Kidney (tissue), 14 donors: ENCODE results near the gene SCLT1. TPM values are rescaled to one million over a fixed set of nuclear protein-coding genes. Genes with fewer than 3 reads are reported as not detected.

Experiments
- DNase-seq, 5 donors: peaks; one replicate each; pipeline ENCODE4 v3.0.0-alpha.2; 2013 to 2020
- FAIRE-seq: peaks from 2 replicates; lab custom pipeline; 2012; peaks lifted over from hg19 to GRCh38; lab: Jason Lieb, UNC
- H3K27ac ChIP-seq, 2 donors: one replicate each; pipeline ENCODE4 v1.7.0; 2013; ENCODE audit warnings: low read depth in 2 of 2, low read length in 2 of 2, inconsistent platforms in 1 of 2
- H3K27me3 ChIP-seq: one replicate; pipeline ENCODE4 v1.7.1; 2013; ENCODE audit warnings: low read length, inconsistent platforms; ENCODE audit not compliant: control insufficient read depth, insufficient read depth
- H3K36me3 ChIP-seq, 3 donors: one replicate each; pipeline versions ENCODE4 v1.7.0 to v1.7.1; 2013; ENCODE audit warnings: low read length in 3 of 3, control low read depth in 1 of 3, inconsistent platforms in 1 of 3; ENCODE audit not compliant: insufficient read depth in 3 of 3, control insufficient read depth in 2 of 3
- H3K4me1 ChIP-seq, 3 donors: one replicate each; pipeline versions ENCODE4 v1.7.0 to v1.7.1; 2013; ENCODE audit warnings: low read length in 3 of 3, inconsistent platforms in 1 of 3, low read depth in 1 of 3; ENCODE audit not compliant: control insufficient read depth in 2 of 3, insufficient read depth in 2 of 3
- H3K4me3 ChIP-seq, 3 donors: one replicate each; pipeline versions ENCODE4 v1.7.0 to v1.8.1; 2013; ENCODE audit warnings: low read length in 3 of 3, control low read depth in 1 of 3, inconsistent platforms in 1 of 3
- H3K9ac ChIP-seq, 3 donors: one replicate each; pipeline versions ENCODE4 v1.7.0 to v1.7.1; 2013; ENCODE audit warnings: low read length in 3 of 3, control low read depth in 1 of 3, inconsistent platforms in 1 of 3
- H3K9me3 ChIP-seq, 3 donors: one replicate each; pipeline versions ENCODE4 v1.7.0 to v1.7.1; 2013; ENCODE audit warnings: low read length in 3 of 3, control low read depth in 1 of 3, inconsistent platforms in 1 of 3; ENCODE audit not compliant: control insufficient read depth in 2 of 3, insufficient read depth in 1 of 3
- CTCF ChIP-seq: IDR thresholded peaks from 3 replicates; pipeline ENCODE4 v1.5.1; 2012; ENCODE audit warnings: mild to moderate bottlenecking, moderate library complexity, borderline replicate concordance; ENCODE audit not compliant: insufficient read depth; ENCODE audit errors: extremely low read depth
- intact Hi-C: fragments of 100-400 bp; cut with DNase I; formaldehyde crosslinking; loops from one replicate; pipeline ENCODE4 v1.11.1; 2022
- polyA plus RNA-seq: library from polyadenylated mRNA; stranded (reverse); fragments of 350-450 nt; fragmentation: Illumina TruSeq; extraction: RNeasy Lipid Tissue Mini Kit (QIAGEN cat#74804); gene quantifications from one replicate; pipeline ENCODE4 v1.2.3, GENCODE V29; 2014; ENCODE audit warnings: low read depth, low replicate concordance; ENCODE audit not compliant: insufficient read depth
- total RNA-seq: library from RNA; stranded (reverse); fragmentation: NEBNext Ultra II Directional; extraction: Animal tissue kit (Norgen Biotek cat#: 25700); gene quantifications from one replicate; pipeline ENCODE4 v1.2.1, GENCODE V29; 2021
- donor health status: control.
- donor health status: control.
- donor health status: control.
- donor health status: control.
- donor health status: control.
- donor health status: DM: yes; HTN: yes; CAD: no.
- donor health status: Normal renal cell carcinoma (clear cell type).

SCLT1 gene
- total and polyA plus RNA-seq, 2 donors from 2014 or later: 3.0 to 16.0 TPM

GRCh38 chr4:129014566-129015509, 78.5 kb downstream of the SCLT1 start:
- intact Hi-C loops: no loop called here
- Histone ChIP-seq H3K9me3 (peaks cover 0 to 19% (median 0%) of the 10 kb centered on the region in 3 donors), H3K36me3 (peaks cover 0 to 2% (median 0%) of the 10 kb centered on the region in 3 donors), H3K9ac (no peak overlapping the region), H3K27me3 (no peaks in the 10 kb centered on the region), H3K27ac (no peak overlapping the region), H3K4me3 (no peak overlapping the region), H3K4me1 (no peaks in the 10 kb centered on the region)
- FAIRE-seq (no peak), DNase-seq (no peak)
- TF ChIP-seq CTCF: no peak

DNA sequence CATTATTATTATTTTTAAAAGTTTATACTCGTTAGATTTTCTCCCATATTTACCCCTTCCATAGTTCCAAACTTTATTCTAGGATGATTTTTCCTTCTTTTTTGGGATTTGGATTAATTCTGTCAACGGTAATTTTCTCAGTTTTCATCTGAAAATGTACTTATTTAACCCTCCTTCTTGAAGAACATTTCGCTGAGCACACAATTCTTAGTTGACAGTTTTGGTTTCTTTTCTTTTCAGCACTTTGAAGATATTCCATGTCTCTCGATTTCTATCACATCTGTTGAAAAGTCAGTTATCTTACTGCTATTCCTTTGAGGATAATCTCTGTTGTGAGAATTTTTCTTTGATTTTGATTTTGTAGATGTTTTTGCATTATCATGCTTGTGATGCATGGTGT, 85.2 kb downstream of the SCLT1 start:
- intact Hi-C loops: no loop called here
- H3K27me3 ChIP-seq: no peaks in the 10 kb centered on the region
- peaks cover 0 to 23% (median 0%) of the 10 kb centered on the region in 3 donors for H3K9me3 ChIP-seq
- FAIRE-seq (no peak), DNase-seq (no peak)
- H3K4me1 ChIP-seq: no peaks in the 10 kb centered on the region
- TF ChIP-seq CTCF: no peak
- H3K27ac ChIP-seq: no peak overlapping the region
- H3K36me3 ChIP-seq: no peaks in the 10 kb centered on the region
- no peak overlapping the region for H3K9ac ChIP-seq
- H3K4me3 ChIP-seq: no peak overlapping the region

DNA sequence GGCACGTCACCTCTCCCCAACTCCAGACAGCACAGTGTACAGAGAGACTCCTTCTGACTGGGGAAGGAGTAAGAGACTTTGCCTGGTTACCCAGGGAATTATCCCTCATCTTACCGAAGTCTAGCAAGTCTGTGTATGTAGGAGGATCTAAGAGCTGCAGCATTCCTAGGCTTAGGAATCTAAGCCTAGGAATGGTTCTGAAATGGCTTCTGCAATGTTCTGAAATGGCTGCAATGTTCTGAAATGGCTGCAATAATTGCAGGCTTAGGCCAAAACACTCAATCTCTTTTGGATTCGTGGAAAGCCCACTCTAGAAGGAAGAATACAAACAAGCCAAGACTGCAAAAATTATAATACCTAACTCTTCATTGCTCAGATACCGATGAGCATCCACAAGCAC, 106.4 kb downstream of the SCLT1 start:
- DNase-seq (no peak), FAIRE-seq (no peak)
- Histone ChIP-seq H3K4me1 (no peaks in the 10 kb centered on the region), H3K9me3 (peaks cover 0 to 3% (median 0%) of the 10 kb centered on the region in 3 donors), H3K4me3 (no peak overlapping the region), H3K27ac (no peak overlapping the region), H3K36me3 (peaks cover 0 to 5% (median 0%) of the 10 kb centered on the region in 3 donors), H3K27me3 (no peaks in the 10 kb centered on the region), H3K9ac (no peak overlapping the region)
- intact Hi-C loops: no loop called here
- TF ChIP-seq CTCF: no peak
